GM13977 (cell line): ENCODE measurements around the gene BRMS1L.
"Not testable (repeated sequence)": the region's sequence is repeated elsewhere in the genome, so short reads cannot be mapped to it uniquely, and the experiment has no call there.

Experiments
- DNase-seq: peaks from one replicate; pipeline ENCODE4 v3.0.0; 2012; ENCODE audit warnings: low spot score
- in situ Hi-C: fragments of 300-500 bp; cut with MboI; formaldehyde crosslinking; loops from one replicate; pipeline ENCODE4 v1.12.0; 2022; ENCODE audit warnings: low sequenced_read_pairs, low pct_unique_long_range_greater_than_20kb, mixed read lengths, inconsistent platforms; ENCODE audit not compliant: unreplicated experiment
- TF ChIP-seq, protein P1 (sequence below): IDR thresholded peaks from 2 replicates; pipeline ENCODE4 v1.5.1; 2012; ENCODE audit warnings: mild to moderate bottlenecking, control low read depth; ENCODE audit not compliant: insufficient read depth; ENCODE audit errors: extremely low read depth, missing control alignments

BRMS1L gene

DNA sequence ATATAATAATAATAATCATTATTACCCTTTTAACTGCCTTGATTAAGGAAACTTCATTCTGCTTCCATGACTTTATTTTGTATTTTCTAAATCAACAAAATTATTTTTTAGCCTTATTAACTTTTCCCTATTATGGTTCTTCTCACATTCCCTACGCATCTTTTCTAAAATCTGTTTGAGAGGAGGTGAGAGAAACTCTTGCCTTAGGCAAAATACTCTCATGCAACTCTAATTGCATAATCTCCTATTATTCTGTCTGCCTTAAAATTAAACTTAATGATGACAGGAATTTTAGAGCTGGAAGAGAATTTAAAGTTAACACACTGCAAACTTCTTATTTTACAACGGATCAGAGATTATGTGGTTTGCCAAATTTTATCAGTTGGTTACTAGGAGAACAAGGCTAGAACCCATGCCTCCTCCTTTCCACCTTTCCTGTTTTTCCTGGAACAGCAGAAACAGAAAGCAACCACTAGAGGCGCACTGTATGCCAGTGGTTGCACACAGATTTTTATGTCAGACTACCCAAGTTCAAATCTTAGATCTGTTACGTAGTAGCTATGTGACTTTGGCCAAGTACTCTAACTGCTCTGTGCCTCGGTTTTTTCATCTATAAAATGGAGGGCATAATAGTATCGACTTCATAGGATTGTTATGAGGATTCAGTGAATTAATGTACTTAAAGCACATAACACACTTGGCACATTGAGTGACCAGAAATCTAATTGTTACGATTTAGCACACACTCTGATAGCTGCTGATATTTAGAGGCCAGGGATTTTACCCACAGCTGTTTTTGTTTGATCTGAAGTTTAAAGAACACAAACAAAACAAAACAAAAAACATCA, 4.3 kb upstream of the BRMS1L start:
- no peak for DNase-seq
- in situ Hi-C loops = loop anchor here (25.0 kb wide), 2 partner anchors 384 to 684 kb away; no protein-coding TSS in a partner anchor
- TF ChIP-seq, protein P1, sequence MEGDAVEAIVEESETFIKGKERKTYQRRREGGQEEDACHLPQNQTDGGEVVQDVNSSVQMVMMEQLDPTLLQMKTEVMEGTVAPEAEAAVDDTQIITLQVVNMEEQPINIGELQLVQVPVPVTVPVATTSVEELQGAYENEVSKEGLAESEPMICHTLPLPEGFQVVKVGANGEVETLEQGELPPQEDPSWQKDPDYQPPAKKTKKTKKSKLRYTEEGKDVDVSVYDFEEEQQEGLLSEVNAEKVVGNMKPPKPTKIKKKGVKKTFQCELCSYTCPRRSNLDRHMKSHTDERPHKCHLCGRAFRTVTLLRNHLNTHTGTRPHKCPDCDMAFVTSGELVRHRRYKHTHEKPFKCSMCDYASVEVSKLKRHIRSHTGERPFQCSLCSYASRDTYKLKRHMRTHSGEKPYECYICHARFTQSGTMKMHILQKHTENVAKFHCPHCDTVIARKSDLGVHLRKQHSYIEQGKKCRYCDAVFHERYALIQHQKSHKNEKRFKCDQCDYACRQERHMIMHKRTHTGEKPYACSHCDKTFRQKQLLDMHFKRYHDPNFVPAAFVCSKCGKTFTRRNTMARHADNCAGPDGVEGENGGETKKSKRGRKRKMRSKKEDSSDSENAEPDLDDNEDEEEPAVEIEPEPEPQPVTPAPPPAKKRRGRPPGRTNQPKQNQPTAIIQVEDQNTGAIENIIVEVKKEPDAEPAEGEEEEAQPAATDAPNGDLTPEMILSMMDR = peak; percentile 81

DNA sequence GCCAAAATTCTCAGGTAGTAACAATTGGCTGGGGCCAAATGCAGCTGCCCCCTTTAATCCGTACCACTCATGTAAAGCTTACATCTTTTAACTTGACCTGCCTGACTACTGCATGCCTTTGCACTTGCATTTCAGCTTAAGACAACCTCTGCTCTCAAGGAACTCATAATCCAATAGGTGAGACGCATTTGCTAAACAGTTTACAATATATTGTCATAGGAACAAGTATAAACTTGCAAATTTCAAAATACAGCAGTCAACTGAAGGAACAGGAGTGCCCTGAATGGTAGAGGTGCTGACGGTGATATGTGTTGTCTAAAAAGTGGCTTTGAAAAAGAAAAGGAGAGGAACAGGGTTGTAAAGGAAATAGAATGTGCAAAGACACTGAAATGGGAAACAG, 3.6 kb upstream of the BRMS1L start:
- TF ChIP-seq, protein P1 = no peak
- in situ Hi-C loops = loop anchor here (25.0 kb wide), 2 partner anchors 385 to 685 kb away; no protein-coding TSS in a partner anchor
- no peak for DNase-seq

- not testable (repeated sequence) for DNase-seq
- in situ Hi-C loops = loop anchor here (25.0 kb wide), 2 partner anchors 387 to 687 kb away; no protein-coding TSS in a partner anchor
Observed at GRCh38 chr14:35824446-35825165, 1.5 kb upstream of the BRMS1L start.

GRCh38 chr14:35825968-35826217, 245 bp upstream of the BRMS1L start:
- in situ Hi-C loops = no loop called here
- TF ChIP-seq, protein P1 = no peak
- no peak for DNase-seq

GRCh38 chr14:35826952-35827416, 846 bp downstream of the BRMS1L start:
- TF ChIP-seq, protein P1 = no peak
- DNase-seq = no peak
- in situ Hi-C loops = no loop called here

GRCh38 chr14:35827678-35828472, 1.7 kb downstream of the BRMS1L start:
- in situ Hi-C loops = no loop called here
- TF ChIP-seq, protein P1 = no peak
- DNase-seq = no peak
